Caki2 (cell line): ENCODE measurements around the gene MYO16. TPM values are rescaled to one million over a fixed set of nuclear protein-coding genes. Genes with fewer than 3 reads are reported as not detected.

Experiments used
- DNase-seq: peaks from one replicate; pipeline ENCODE4 v3.0.0-alpha.2; 2015; ENCODE audit warnings: low read depth
- in situ Hi-C: cut with HindIII; loops from 2 replicates; pipeline ENCODE4 v1.10.0; 2016; ENCODE audit warnings: low sequenced_read_pairs, low pct_unique_long_range_greater_than_20kb, mixed read lengths
- total RNA-seq: library from RNA; depleted of rRNA; stranded (reverse); fragments of >200 nt; shearing (Covaris generic); gene quantifications from 2 replicates; pipeline ENCODE4 v1.2.3, GENCODE V29; 2014; ENCODE audit warnings: low replicate concordance

The MYO16 gene
- total RNA-seq, 1 experiment from 2014 or later, result 0.14 TPM

- in situ Hi-C loops, result no loop called here
- no peak for DNase-seq
These were observed 79.5 kb downstream of the MYO16 start for GRCh38 chr13:108708921-108709320.

- DNase-seq, result no peak
- in situ Hi-C loops, result no loop called here
These were observed 82.0 kb downstream of the MYO16 start for GRCh38 chr13:108711386-108711785.

- no peak for DNase-seq
- in situ Hi-C loops, result no loop called here
These were observed 96.1 kb downstream of the MYO16 start for GRCh38 chr13:108725471-108725870.

- in situ Hi-C loops, result no loop called here
- DNase-seq, result no peak
These were observed 99.0 kb downstream of the MYO16 start for GRCh38 chr13:108728370-108728769.

GRCh38 chr13:108733022-108733560 lies 103.7 kb downstream of the MYO16 start:
- no peak for DNase-seq
- in situ Hi-C loops, result no loop called here

- in situ Hi-C loops, result no loop called here
- peak; percentile 33 for DNase-seq
These were observed 105.3 kb downstream of the MYO16 start for GRCh38 chr13:108734676-108735075.

GRCh38 chr13:108741930-108742329 lies 112.5 kb downstream of the MYO16 start:
- no peak for DNase-seq
- in situ Hi-C loops, result no loop called here

GRCh38 chr13:108742701-108743451 lies 113.5 kb downstream of the MYO16 start:
- in situ Hi-C loops, result no loop called here
- DNase-seq, result no peak

GRCh38 chr13:108743522-108743921 lies 114.1 kb downstream of the MYO16 start:
- in situ Hi-C loops, result no loop called here
- no peak for DNase-seq

GRCh38 chr13:108747843-108748242 lies 118.4 kb downstream of the MYO16 start:
- in situ Hi-C loops, result no loop called here
- DNase-seq, result no peak

GRCh38 chr13:108752276-108752675 lies 122.9 kb downstream of the MYO16 start:
- DNase-seq, result no peak
- in situ Hi-C loops, result no loop called here

GRCh38 chr13:108755083-108755482 lies 125.7 kb downstream of the MYO16 start:
- DNase-seq, result no peak
- in situ Hi-C loops, result no loop called here

GRCh38 chr13:108760129-108760528 lies 130.7 kb downstream of the MYO16 start:
- in situ Hi-C loops, result no loop called here
- DNase-seq, result no peak

GRCh38 chr13:108760541-108760940 lies 131.1 kb downstream of the MYO16 start:
- in situ Hi-C loops, result no loop called here
- no peak for DNase-seq

GRCh38 chr13:108768035-108768434 lies 138.6 kb downstream of the MYO16 start:
- in situ Hi-C loops, result no loop called here
- DNase-seq, result no peak

- DNase-seq, result peak; percentile 64
- in situ Hi-C loops, result no loop called here
These were observed 140.0 kb downstream of the MYO16 start for GRCh38 chr13:108769213-108770070.

- DNase-seq, result no peak
- in situ Hi-C loops, result no loop called here
These were observed 146.2 kb downstream of the MYO16 start for GRCh38 chr13:108775597-108775996.

- in situ Hi-C loops, result no loop called here
- no peak for DNase-seq
These were observed 147.2 kb downstream of the MYO16 start for GRCh38 chr13:108776650-108777049.
